ENCODE results near the gene RSBN1.

Gene RSBN1

GRCh38 chr1:113811156-113811887 lies 954 bp downstream of the RSBN1 start:
- no peak for TF ChIP-seq CTCF (IDR thresholded peaks at IDR 0.05)

GRCh38 chr1:113809670-113810602 lies 2.3 kb downstream of the RSBN1 start:
- no peak for TF ChIP-seq CTCF (IDR thresholded peaks at IDR 0.05)

- TF ChIP-seq CTCF (IDR thresholded peaks at IDR 0.05): no peak
These were observed 3.7 kb downstream of the RSBN1 start for GRCh38 chr1:113808450-113809195.

GRCh38 chr1:113805639-113806038 lies 6.6 kb downstream of the RSBN1 start:
- TF ChIP-seq CTCF (IDR thresholded peaks at IDR 0.05): no peak

- no peak for TF ChIP-seq CTCF (IDR thresholded peaks at IDR 0.05)
These were observed 7.1 kb downstream of the RSBN1 start for GRCh38 chr1:113805256-113805531.

- TF ChIP-seq CTCF (IDR thresholded peaks at IDR 0.05): no peak
These were observed 7.6 kb downstream of the RSBN1 start for GRCh38 chr1:113804421-113805255.

Data from LNCAP (cell line).